H54 (cell line): ENCODE measurements around the gene PRR20E.
"Not testable (repeated sequence)": the region's sequence is repeated elsewhere in the genome, so short reads cannot be mapped to it uniquely, and the experiment has no call there.

ENCODE experiments used
- DNase-seq: peaks from one replicate; pipeline ENCODE4 v3.0.0; 2011; ENCODE audit warnings: low spot score, mixed read lengths; ENCODE audit not compliant: insufficient read length
- FAIRE-seq: peaks from 3 replicates; lab custom pipeline; 2011; peaks lifted over from hg19 to GRCh38; lab: Jason Lieb, UNC
- POLR2A ChIP-seq: IDR thresholded peaks from 2 replicates; pipeline ENCODE4 v1.6.1; 2011; ENCODE audit warnings: low read depth, mild to moderate bottlenecking, low read length

PRR20E gene

DNA sequence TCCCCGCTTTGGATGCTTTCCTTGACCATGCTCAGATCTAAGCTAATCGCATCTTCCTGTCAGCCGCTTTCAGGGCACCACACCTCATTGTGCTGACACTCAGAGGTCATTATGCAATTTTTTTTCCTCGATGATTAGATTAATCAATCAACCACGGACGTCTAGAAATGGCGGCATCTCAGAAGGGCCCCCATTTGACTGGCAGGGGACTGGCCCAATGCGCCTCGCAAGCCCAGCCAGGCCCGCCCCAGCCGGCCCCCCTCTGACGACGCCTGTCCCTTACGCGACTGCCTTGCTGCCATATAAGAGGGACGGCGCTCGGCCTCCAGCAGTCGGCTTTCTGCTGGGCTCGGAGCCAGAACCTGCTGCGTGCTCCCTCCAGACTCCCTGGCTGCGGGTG lies at the start of gene PRR20E:
Gene PRR20E, plus strand, starts transcription at position 301 of the 400 bp plus-strand sequence. CDS start 387 bp downstream, outside the sequence.
- not testable (repeated sequence) for DNase-seq, FAIRE-seq

DNA sequence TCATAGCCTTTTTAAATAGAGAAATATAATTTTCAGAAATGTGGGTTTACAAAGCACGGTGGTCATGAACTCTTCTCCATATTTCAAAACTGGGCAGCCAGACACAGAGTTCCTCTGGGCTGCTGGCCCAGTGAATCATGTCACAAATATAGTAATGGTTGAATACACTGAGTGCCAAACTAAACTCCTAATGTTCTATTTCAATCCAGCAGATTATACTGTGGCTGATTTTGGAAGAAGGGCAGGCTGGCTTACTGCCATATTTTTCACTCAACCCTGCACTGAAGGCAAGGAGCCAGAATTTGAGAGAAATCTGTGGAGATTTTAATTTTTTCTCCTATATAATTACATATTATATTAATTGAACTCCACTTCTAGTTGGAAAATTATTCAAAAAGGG lies 43.3 kb upstream of the PRR20E start:
- DNase-seq = no peak
- FAIRE-seq = no peak
- no peak for TF ChIP-seq POLR2A

DNA sequence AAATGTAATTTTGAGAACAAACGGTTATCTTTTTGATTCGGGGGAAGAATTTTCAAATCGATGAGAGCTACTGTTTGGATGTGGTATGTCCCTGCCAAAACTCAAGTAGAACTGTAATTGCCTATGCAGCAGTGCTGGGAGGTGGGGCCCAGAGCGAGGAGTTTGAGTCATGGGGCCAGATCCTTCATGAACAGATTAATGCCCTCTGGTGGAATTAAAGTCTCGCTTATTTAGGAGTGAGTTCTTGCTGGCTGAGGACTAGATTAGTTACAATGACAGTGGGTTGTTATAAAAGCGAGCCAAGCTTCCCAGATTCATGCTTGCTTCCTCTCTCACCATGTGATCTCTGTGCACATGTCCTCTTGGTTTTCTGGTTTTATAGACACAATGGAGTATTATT lies 38.1 kb upstream of the PRR20E start:
- TF ChIP-seq POLR2A = no peak
- no peak for DNase-seq
- no peak for FAIRE-seq

DNA sequence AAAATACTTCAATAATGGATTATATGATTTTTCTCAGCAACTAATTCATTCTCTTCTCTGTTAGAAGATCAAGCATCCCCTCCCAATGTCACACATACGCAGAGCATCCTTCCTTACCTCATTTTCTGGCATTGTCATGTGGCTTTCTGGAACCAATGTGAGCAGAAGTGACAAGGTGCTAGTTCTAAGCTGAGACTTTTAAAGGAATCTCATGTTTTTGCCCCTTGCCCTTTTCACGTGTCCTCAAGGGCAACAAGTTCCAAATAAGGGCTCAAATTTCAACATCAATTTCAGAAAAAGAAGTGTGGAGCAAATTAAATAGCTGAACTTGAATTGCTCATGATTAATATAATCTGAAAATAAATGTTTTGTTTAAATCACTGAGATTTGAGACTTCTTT lies 30.9 kb upstream of the PRR20E start:
- DNase-seq (no peak), FAIRE-seq (no peak)
- TF ChIP-seq POLR2A = no peak

DNA sequence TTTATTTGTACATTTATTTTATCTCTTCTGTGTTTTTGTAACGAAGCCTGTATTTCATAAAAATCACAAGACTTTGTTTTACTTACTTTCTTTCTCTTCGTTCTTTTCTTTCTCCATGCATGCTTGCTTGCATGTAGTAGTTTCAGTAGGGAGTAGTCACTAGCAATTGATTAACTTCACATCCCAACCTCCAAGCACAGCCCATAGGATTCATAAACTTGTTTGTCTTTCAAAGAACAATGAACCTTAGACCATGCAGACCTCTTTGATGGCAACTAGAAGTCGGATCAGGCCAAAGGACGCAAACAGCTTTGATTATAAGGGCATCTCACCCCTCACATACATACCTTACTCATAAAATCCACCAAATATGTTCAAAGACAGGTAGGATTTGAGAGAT lies 29.4 kb upstream of the PRR20E start:
- DNase-seq = no peak
- FAIRE-seq = no peak

DNA sequence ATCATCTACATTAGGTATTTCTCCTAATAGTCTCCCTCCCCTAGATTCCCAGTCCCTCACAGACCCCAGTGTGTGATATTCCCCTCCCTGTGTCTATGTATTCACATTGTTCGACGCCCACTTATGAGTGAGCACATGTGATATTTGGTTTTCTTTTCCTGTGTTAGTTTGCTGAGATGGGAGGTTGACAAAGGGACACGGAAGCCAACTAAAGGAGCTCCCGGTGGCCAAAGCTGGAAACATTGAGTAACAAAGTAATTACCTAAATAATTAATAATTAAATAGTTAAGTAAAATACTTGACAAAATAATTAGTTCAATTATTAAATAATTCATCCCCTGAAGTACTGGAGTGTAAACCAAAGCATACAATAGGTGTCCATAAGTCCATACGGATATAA lies 28.0 kb upstream of the PRR20E start:
- DNase-seq (no peak), FAIRE-seq (no peak)
- TF ChIP-seq POLR2A = no peak

More for the DNA sequence above, 29.4 kb upstream of the PRR20E start:
- TF ChIP-seq POLR2A = no peak

DNA sequence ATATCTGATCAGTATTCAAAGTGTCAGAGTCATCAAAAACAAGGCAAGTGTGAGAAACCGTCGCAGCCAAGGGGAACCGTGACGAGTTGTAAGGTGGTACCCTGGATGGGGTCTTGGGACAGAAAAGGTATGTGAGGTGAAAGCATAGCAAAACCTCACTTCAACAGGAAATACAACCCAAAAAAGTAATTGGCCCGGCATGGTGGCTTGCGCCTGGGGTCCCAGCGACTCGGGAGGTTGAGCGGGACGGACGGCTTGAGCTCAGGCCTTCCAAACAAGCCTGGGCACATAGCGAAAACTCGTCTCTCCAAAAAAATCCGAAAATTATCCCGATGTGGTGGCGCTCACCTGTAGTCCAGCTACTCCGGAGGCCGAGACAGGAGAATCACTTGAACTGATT lies 27.2 kb upstream of the PRR20E start:
- not testable (repeated sequence) for DNase-seq, FAIRE-seq

DNA sequence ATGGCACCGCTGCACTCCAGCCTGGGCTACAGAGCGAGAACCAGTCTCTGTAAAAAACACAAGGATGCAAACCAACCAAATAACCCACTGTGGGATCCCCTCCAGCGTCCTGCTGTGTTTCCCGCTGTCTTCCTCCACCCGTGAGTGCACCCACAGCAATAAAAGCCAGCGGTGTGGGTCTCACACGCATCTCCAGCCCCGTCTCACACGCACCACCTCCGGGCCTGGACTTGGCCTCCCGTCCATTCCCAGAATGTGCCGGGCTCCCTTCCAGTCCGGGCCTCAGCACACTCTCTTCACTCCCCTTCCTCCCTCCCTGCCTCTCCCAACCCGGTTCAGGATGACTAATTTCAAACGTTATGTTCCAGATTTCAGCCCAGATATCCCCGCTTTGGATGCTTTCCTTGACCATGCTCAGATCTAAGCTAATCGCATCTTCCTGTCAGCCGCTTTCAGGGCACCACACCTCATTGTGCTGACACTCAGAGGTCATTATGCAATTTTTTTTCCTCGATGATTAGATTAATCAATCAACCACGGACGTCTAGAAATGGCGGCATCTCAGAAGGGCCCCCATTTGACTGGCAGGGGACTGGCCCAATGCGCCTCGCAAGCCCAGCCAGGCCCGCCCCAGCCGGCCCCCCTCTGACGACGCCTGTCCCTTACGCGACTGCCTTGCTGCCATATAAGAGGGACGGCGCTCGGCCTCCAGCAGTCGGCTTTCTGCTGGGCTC lies 26.6 kb upstream of the PRR20E start, which contains the start of gene PRR20A:
Gene PRR20A, plus strand, starts transcription at position 684 of the 734 bp plus-strand sequence. CDS start 387 bp downstream, outside the sequence.
- DNase-seq, FAIRE-seq: not testable (repeated sequence)

DNA sequence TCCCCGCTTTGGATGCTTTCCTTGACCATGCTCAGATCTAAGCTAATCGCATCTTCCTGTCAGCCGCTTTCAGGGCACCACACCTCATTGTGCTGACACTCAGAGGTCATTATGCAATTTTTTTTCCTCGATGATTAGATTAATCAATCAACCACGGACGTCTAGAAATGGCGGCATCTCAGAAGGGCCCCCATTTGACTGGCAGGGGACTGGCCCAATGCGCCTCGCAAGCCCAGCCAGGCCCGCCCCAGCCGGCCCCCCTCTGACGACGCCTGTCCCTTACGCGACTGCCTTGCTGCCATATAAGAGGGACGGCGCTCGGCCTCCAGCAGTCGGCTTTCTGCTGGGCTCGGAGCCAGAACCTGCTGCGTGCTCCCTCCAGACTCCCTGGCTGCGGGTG lies 19.8 kb upstream of the PRR20E start, which contains the start of gene PRR20B:
Gene PRR20B, plus strand, starts transcription at position 301 of the 400 bp plus-strand sequence. CDS start 387 bp downstream, outside the sequence.
- FAIRE-seq, DNase-seq: not testable (repeated sequence)

DNA sequence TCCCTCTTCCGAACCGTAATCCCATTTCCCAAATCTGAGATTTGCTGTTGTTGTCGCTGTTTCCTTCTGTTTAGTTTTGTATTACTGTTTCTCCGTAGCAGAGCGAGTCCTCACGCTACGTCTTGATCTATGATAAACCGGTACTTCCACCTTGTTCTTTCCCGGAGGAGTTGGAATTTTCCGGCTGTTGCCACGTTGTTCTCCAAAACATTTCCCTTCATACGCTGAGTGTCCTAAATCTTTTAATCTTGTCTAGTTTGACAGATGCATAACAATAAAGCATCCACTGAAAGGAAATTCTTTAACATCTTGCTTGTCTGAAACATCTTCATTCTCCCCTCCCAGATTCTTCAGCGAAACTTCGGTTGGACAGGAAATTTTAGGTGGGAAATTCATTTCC lies 18.9 kb upstream of the PRR20E start:
- not testable (repeated sequence) for DNase-seq, FAIRE-seq

DNA sequence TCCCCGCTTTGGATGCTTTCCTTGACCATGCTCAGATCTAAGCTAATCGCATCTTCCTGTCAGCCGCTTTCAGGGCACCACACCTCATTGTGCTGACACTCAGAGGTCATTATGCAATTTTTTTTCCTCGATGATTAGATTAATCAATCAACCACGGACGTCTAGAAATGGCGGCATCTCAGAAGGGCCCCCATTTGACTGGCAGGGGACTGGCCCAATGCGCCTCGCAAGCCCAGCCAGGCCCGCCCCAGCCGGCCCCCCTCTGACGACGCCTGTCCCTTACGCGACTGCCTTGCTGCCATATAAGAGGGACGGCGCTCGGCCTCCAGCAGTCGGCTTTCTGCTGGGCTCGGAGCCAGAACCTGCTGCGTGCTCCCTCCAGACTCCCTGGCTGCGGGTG lies 13.2 kb upstream of the PRR20E start, which contains the start of gene PRR20C:
Gene PRR20C, plus strand, starts transcription at position 301 of the 400 bp plus-strand sequence. CDS start 387 bp downstream, outside the sequence.
- DNase-seq, FAIRE-seq: not testable (repeated sequence)

DNA sequence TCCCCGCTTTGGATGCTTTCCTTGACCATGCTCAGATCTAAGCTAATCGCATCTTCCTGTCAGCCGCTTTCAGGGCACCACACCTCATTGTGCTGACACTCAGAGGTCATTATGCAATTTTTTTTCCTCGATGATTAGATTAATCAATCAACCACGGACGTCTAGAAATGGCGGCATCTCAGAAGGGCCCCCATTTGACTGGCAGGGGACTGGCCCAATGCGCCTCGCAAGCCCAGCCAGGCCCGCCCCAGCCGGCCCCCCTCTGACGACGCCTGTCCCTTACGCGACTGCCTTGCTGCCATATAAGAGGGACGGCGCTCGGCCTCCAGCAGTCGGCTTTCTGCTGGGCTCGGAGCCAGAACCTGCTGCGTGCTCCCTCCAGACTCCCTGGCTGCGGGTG lies 6.7 kb upstream of the PRR20E start, which contains the start of gene PRR20D:
Gene PRR20D, plus strand, starts transcription at position 301 of the 400 bp plus-strand sequence. CDS start 387 bp downstream, outside the sequence.
- DNase-seq, FAIRE-seq: not testable (repeated sequence)

DNA sequence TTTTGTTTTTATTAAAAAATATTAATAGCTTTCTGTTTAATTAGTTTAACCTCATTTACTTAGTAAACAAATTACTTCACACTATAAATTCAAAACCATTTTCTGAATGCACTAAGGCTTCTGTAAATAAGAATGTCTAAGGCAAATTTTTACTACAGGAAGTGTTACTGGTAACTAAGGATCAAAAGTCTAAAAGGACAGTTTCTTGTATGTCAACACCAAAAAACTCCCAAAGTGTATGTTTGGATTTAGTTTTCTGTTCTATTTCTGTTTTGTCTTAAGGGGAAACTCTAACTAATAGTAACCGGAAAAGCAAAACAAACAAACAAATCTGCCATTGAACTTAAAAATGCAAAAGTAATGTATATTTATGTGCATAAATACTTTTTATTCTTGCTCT lies 24.7 kb downstream of the PRR20E start:
- no peak for FAIRE-seq
- no peak for TF ChIP-seq POLR2A
- no peak for DNase-seq

DNA sequence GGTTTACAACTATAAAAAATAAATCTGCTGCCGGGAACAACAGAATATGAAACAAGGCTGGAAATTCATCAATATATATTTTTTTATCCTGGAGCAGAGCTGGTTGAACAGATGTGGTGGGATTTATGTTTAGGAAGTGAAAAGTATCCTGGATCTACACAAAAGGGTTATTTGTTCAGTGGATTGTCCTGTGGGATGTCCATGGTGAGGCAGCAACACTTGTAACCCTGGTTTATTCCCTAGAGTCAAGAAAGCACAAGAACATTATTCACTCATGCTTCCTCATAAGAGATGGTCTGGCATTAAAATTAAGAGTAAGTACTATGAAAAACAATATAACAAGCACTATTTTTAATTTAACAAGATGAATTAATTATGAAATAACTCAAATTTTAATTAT lies 46.0 kb downstream of the PRR20E start:
- TF ChIP-seq POLR2A = no peak
- DNase-seq (no peak), FAIRE-seq (no peak)
